Prostate gland (tissue), 2 donors: Measurements from ENCODE around the gene E2F2.

ENCODE experiments used
- CTCF ChIP-seq, 4 experiments: fragments of 200-600 bp in 2 of 4; fragments of 450-650 bp in 2 of 4; sonication (generic) in 2 of 4; IDR thresholded peaks; 1 replicate in 3 of 4; 2 replicates in 1 of 4; pipeline ENCODE4 v1.5.1; 2016 to 2019; ENCODE audit warnings: antibody characterized with exemption in 4 of 4, mild to moderate bottlenecking in 2 of 4, moderate library complexity in 2 of 4
- POLR2A ChIP-seq: fragments of 450-650 bp; IDR thresholded peaks from one replicate; pipeline ENCODE4 v1.6.1; 2016; ENCODE audit warnings: antibody characterized with exemption, mild to moderate bottlenecking

- TF ChIP-seq POLR2A (no peak), CTCF (IDR thresholded peaks at IDR 0.05) (no peak)
Observed at GRCh38 chr1:23573574-23574182, 42.6 kb upstream of the E2F2 start.
